Liver (tissue), 9 donors: ENCODE results near the gene STAT1. TPM values are rescaled to one million over a fixed set of nuclear protein-coding genes. Genes with fewer than 3 reads are reported as not detected.

Source experiments
- DNase-seq: peaks from one replicate; pipeline ENCODE4 v3.0.0-alpha.2; 2017; ENCODE audit warnings: low spot score
- H3K27ac ChIP-seq, 2 donors: one replicate each; pipeline ENCODE4 v1.7.0; 2013; ENCODE audit warnings: inconsistent platforms in 2 of 2, low read length in 2 of 2, control low read depth in 1 of 2, low read depth in 1 of 2, mild to moderate bottlenecking in 1 of 2
- H3K27me3 ChIP-seq, 4 donors: one replicate each; pipeline versions ENCODE4 v1.6.1 to v1.7.0; 2013; ENCODE audit warnings: low read length in 3 of 4, inconsistent platforms in 1 of 4, mild to moderate bottlenecking in 1 of 4, moderate library complexity in 1 of 4; ENCODE audit not compliant: control insufficient read depth in 4 of 4, insufficient read depth in 4 of 4
- H3K36me3 ChIP-seq, 4 donors: one replicate each; pipeline versions ENCODE4 v1.6.1 to v1.7.0; 2013; ENCODE audit warnings: low read length in 3 of 4, mild to moderate bottlenecking in 3 of 4, low read depth in 1 of 4, moderate library complexity in 1 of 4; ENCODE audit not compliant: control insufficient read depth in 4 of 4, insufficient read depth in 3 of 4
- H3K4me1 ChIP-seq, 4 donors: one replicate each; pipeline versions ENCODE4 v1.6.1 to v1.7.0; 2013; ENCODE audit warnings: low read length in 3 of 4, mild to moderate bottlenecking in 3 of 4, moderate library complexity in 1 of 4; ENCODE audit not compliant: control insufficient read depth in 4 of 4, insufficient read depth in 4 of 4
- H3K4me3 ChIP-seq, 3 donors: one replicate each; pipeline versions ENCODE4 v1.6.1 to v1.7.0; 2013; ENCODE audit warnings: low read length in 3 of 3, control low read depth in 1 of 3, low read depth in 1 of 3, mild to moderate bottlenecking in 1 of 3
- H3K9ac ChIP-seq, 2 donors: one replicate each; pipeline ENCODE4 v1.7.0; 2013; ENCODE audit warnings: low read length in 2 of 2, mild to moderate bottlenecking in 2 of 2, moderate library complexity in 2 of 2, control low read depth in 1 of 2, low read depth in 1 of 2
- H3K9me3 ChIP-seq, 4 donors: one replicate each; pipeline versions ENCODE4 v1.6.1 to v1.7.0; 2013; ENCODE audit warnings: low read length in 3 of 4; ENCODE audit not compliant: control insufficient read depth in 4 of 4
- ATF3 ChIP-seq: IDR thresholded peaks from 2 replicates; pipeline ENCODE4 v1.6.1; 2016; ENCODE audit warnings: antibody characterized with exemption
- CTCF ChIP-seq: fragments of 150-350 bp; IDR thresholded peaks from 2 replicates; pipeline ENCODE4 v1.5.1; 2017; ENCODE audit warnings: improper control_type of control experiment, low read depth, low read length; ENCODE audit not compliant: missing input control
- GABPA ChIP-seq, 2 donors: IDR thresholded peaks in 1 of 2; conservative IDR thresholded peaks in 1 of 2; 2 replicates each; pipeline ENCODE4 v1.6.1; 2016; ENCODE audit warnings: antibody characterized with exemption in 2 of 2, mild to moderate bottlenecking in 1 of 2, moderate library complexity in 1 of 2
- HNF4A ChIP-seq, 2 donors: conservative IDR thresholded peaks; 2 replicates each; pipeline ENCODE4 v1.6.1; 2016; ENCODE audit warnings: antibody characterized with exemption in 2 of 2, mild to moderate bottlenecking in 2 of 2
- HNF4G ChIP-seq: IDR thresholded peaks from 2 replicates; pipeline ENCODE4 v1.6.1; 2016; ENCODE audit warnings: antibody characterized with exemption
- NR2F2 ChIP-seq: IDR thresholded peaks from 2 replicates; pipeline ENCODE4 v1.6.1; 2016; ENCODE audit warnings: antibody characterized with exemption
- RAD21 ChIP-seq, 2 donors: IDR thresholded peaks; 2 replicates each; pipeline ENCODE4 v1.6.1; 2016; ENCODE audit warnings: antibody characterized with exemption in 2 of 2, mild to moderate bottlenecking in 2 of 2
- REST ChIP-seq: IDR thresholded peaks from 2 replicates; pipeline ENCODE4 v1.6.1; 2016; ENCODE audit warnings: antibody characterized with exemption, mild to moderate bottlenecking
- TAF1 ChIP-seq: conservative IDR thresholded peaks from 2 replicates; pipeline ENCODE4 v1.6.1; 2016; ENCODE audit warnings: antibody characterized with exemption, mild to moderate bottlenecking
- ZBTB33 ChIP-seq: IDR thresholded peaks from 2 replicates; pipeline ENCODE4 v1.6.1; 2016; ENCODE audit warnings: antibody characterized with exemption
- WGBS: extraction: QIAGEN DNeasy Blood & Tissue Kit; methylation state at CpG from one replicate; pipeline ENCODE4 v1.1.7; 2013; 5-methylcytosine and 5-hydroxymethylcytosine counted together
- polyA plus RNA-seq, 2 donors: library from polyadenylated mRNA; stranded (reverse) in 1 of 2; unstranded in 1 of 2; fragments of 200-250 nt in 1 of 2; fragments of >200 nt in 1 of 2; fragmentation: Nextera tagmentation in 1 of 2; extraction: Ambion mirVana in 1 of 2; gene quantifications; one replicate each; pipeline versions ENCODE4 v1.2.1 to v1.2.3, GENCODE V29; 2013 to 2015
- total RNA-seq, 2 donors: library from RNA; depleted of rRNA; stranded (reverse); fragments of >200 nt; gene quantifications; one replicate each; pipeline ENCODE4 v1.2.3, GENCODE V29; 2014
- donor health status: healthy.
- donor health status: healthy.
- donor health status: healthy.
- donor health status: healthy.
- donor health status: healthy.

STAT1 gene
- total and polyA plus RNA-seq, 4 donors, result 26.2 to 78.7 (median 45.6) TPM

GRCh38 chr2:190968522-190968921, 45.4 kb downstream of the STAT1 start:
- Histone ChIP-seq H3K4me1 (no peaks in the 10 kb centered on the region), H3K9me3 (no peaks in the 10 kb centered on the region), H3K27me3 (no peaks in the 10 kb centered on the region), H3K4me3 (no peak overlapping the region), H3K27ac (no peak overlapping the region), H3K36me3 (peaks cover 7 to 81% (median 74%) of the 10 kb centered on the region in 4 donors), H3K9ac (no peak overlapping the region)
- no peak for TF ChIP-seq CTCF
- TF ChIP-seq HNF4G, result no peak
- no peak for TF ChIP-seq ATF3
- TF ChIP-seq REST, result no peak
- no peak for TF ChIP-seq GABPA (IDR thresholded peaks at IDR 0.05 in 1 of 2, conservative IDR thresholded peaks at IDR 0.05 in 1 of 2)
- no peak for TF ChIP-seq RAD21 (IDR thresholded peaks at IDR 0.05)
- no peak for TF ChIP-seq ZBTB33
- no peak for DNase-seq
- 88% methylated on average over 2 of the region's 2 CpGs for WGBS

GRCh38 chr2:190965580-190966222, 48.3 kb downstream of the STAT1 start:
- H3K4me1 ChIP-seq, result no peaks in the 10 kb centered on the region
- H3K27me3 ChIP-seq, result no peaks in the 10 kb centered on the region
- H3K9ac ChIP-seq, result no peak overlapping the region
- DNase-seq, result no peak
- no peaks in the 10 kb centered on the region for H3K9me3 ChIP-seq
- H3K27ac ChIP-seq, result no peak overlapping the region
- 96% methylated on average over 2 of the region's 2 CpGs for WGBS
- H3K36me3 ChIP-seq, result peaks cover 7 to 64% (median 56%) of the 10 kb centered on the region in 4 donors
- H3K4me3 ChIP-seq, result no peak overlapping the region
- no peak for TF ChIP-seq REST
- no peak for TF ChIP-seq TAF1
- no peak for TF ChIP-seq ZBTB33
- TF ChIP-seq HNF4A (conservative IDR thresholded peaks at IDR 0.05), result no peak
- no peak for TF ChIP-seq NR2F2
- TF ChIP-seq ATF3, result no peak
